ENCODE measurements around the gene REV3L.

REV3L gene

DNA sequence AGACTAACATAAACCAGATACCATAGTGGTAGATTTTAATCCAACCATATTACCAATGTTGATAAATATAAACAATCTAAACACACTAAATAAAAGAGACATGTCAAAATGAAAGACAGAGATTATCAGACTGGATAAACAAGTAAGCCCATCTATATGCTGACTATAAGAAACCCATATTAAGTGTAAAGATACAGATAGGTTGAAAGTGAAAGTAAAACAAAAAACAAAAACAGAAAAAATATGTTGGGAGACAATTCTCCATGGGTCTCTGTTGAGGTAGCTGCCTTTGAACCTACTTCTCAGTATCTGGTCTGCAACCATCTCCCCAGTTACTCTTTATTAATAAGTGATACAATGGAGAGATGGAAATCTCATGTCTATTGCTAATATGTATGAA, 21.2 kb downstream of the REV3L start:
- TF ChIP-seq, protein P1, sequence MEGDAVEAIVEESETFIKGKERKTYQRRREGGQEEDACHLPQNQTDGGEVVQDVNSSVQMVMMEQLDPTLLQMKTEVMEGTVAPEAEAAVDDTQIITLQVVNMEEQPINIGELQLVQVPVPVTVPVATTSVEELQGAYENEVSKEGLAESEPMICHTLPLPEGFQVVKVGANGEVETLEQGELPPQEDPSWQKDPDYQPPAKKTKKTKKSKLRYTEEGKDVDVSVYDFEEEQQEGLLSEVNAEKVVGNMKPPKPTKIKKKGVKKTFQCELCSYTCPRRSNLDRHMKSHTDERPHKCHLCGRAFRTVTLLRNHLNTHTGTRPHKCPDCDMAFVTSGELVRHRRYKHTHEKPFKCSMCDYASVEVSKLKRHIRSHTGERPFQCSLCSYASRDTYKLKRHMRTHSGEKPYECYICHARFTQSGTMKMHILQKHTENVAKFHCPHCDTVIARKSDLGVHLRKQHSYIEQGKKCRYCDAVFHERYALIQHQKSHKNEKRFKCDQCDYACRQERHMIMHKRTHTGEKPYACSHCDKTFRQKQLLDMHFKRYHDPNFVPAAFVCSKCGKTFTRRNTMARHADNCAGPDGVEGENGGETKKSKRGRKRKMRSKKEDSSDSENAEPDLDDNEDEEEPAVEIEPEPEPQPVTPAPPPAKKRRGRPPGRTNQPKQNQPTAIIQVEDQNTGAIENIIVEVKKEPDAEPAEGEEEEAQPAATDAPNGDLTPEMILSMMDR (IDR thresholded peaks at IDR 0.05; ENCODE audit: low read depth, low read length, missing control alignments): no peak
- DNase-seq (ENCODE audit: extremely low read depth, low read depth): no peak
- H3K4me3 ChIP-seq (replicated peaks; ENCODE audit: low read depth, low read length): no peak overlapping the region

DNA sequence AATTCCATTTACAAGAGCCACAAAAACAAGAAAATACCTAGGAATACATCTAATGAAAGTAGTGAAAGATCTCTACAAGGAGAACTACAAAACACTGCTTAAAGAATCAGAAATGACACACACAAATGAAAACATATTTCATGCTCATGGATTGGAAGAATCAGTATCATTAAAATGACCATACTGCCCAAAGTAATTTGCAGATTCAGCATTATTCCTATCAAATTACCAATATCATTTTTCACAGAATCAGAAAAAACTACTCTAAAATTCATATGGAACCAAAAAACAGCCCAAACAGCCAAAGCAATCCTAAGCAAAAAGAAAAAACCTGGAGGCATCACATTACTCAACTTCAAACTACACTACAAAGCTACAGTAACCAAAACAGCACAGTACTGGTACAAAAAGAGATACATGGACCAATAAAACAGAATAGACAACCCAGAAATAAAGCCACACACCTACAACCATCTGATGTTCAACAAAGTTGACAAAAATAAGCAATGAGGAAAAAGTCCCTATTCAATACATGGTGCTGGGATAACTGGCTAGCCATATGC, 24.3 kb downstream of the REV3L start:
- DNase-seq (ENCODE audit: extremely low read depth, low read depth): no peak
- TF ChIP-seq, protein P1 (IDR thresholded peaks at IDR 0.05; ENCODE audit: low read depth, low read length, missing control alignments): no peak
- no peak overlapping the region for H3K4me3 ChIP-seq (replicated peaks; ENCODE audit: low read depth, low read length)

DNA sequence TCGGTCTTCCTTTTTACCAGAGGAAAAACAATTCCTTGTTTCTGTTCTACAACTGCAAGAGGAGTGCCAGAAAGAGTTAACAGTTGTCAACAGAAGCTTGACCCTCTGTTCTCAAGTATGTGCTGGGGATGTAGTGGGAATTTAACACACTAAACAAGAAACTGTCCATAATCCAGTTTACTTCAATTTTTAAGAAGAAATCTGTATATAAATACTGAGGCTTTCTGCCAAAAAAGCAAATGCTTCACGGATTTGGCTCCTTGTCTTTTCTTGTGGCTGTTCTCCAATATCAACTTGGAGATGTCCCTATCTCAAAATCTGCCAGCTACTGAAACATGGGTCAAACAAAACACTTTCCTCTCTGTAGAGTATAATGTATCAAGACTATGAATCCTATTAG, 26.8 kb downstream of the REV3L start:
- DNase-seq (ENCODE audit: extremely low read depth, low read depth): no peak
- TF ChIP-seq, protein P1 (IDR thresholded peaks at IDR 0.05; ENCODE audit: low read depth, low read length, missing control alignments): no peak

DNA sequence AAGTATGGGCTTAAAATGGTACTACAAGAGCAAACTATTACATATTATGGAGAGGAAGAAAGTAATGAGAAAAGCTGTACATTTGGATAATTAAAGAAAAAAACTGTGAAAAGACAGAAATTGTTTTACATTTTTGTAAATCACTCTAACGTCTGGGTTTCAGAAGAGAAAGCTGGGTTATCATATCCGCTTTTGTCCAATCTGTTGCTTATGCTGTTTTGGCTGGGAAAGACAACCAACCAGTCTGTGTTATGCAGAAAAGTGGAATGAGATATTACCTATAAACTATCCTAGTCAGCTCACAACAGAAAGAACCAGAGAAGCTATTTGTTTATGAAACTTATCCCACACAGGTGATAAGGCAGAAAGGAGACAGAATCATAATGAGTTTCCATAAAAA, 32.4 kb downstream of the REV3L start:
- no peak for DNase-seq (ENCODE audit: extremely low read depth, low read depth)
- H3K4me3 ChIP-seq (replicated peaks; ENCODE audit: low read depth, low read length): no peak overlapping the region
- TF ChIP-seq, protein P1 (IDR thresholded peaks at IDR 0.05; ENCODE audit: low read depth, low read length, missing control alignments): no peak

More for the DNA sequence above, 26.8 kb downstream of the REV3L start:
- H3K4me3 ChIP-seq (replicated peaks; ENCODE audit: low read depth, low read length): no peak overlapping the region

DNA sequence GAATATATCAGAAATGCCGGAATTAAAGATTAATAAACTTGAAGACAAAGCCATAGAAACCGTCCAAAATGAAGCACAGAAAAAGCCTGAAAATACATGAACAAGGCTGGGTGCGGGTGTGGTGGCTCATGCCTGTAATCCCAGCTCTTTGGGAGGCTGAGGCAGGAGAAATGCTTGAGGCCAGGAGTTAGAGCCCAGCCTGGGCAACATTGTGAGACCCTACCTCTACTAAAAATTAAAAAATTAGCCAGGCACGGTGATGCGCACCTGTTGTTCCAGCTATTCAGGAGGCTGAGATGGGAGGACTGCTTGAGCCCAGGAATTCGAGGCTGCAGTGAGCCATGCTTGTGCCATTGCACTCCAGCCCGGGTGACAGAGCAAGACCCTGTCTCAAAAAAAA, 32.9 kb downstream of the REV3L start:
- TF ChIP-seq, protein P1 (IDR thresholded peaks at IDR 0.05; ENCODE audit: low read depth, low read length, missing control alignments): no peak
- DNase-seq (ENCODE audit: extremely low read depth, low read depth): no peak
- no peak overlapping the region for H3K4me3 ChIP-seq (replicated peaks; ENCODE audit: low read depth, low read length)

DNA sequence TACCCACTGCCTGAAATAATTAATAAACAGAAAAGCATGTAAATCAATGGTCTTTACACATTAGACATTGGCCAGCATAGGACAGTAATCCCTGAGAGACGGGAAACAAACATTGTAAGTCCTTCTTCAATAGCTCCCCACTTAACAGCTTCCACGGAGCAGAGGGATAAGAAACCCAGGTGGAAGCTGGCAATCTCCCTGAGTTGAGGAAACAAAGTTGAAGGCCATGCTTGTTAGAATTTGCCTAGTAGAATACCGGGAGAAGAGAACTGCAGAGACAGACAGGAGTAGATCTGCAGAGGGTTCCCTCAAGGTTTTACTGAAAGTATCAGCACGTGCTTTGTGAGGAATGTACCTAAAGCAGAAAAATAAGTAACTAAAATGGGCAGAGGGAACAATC, 33.9 kb downstream of the REV3L start:
- TF ChIP-seq, protein P1 (IDR thresholded peaks at IDR 0.05; ENCODE audit: low read depth, low read length, missing control alignments): no peak
- no peak overlapping the region for H3K4me3 ChIP-seq (replicated peaks; ENCODE audit: low read depth, low read length)
- no peak for DNase-seq (ENCODE audit: extremely low read depth, low read depth)

DNA sequence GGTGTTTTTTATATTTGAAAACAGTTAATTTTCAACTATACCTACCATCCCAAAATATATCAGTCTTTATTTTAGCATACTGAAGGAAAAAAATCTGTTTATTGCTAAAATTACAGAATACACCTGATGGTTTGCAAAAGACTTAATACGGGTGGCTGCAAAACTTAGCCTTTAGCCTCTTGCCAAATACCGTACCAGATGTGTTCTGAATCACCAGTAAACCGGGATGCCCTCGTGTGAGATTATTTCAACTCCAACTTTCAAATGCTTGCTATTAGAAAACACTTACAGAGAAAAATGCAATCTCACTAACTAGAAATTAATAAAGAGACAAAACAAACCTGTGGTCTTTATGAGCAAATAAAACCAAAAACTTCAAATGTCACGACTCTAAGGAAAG, 36.0 kb downstream of the REV3L start:
- TF ChIP-seq, protein P1 (IDR thresholded peaks at IDR 0.05; ENCODE audit: low read depth, low read length, missing control alignments): no peak
- H3K4me3 ChIP-seq (replicated peaks; ENCODE audit: low read depth, low read length): no peak overlapping the region
- DNase-seq (ENCODE audit: extremely low read depth, low read depth): no peak

Measured in HFF-Myc (cell line).